ENCODE data around the gene BMP5.

The BMP5 gene

DNA sequence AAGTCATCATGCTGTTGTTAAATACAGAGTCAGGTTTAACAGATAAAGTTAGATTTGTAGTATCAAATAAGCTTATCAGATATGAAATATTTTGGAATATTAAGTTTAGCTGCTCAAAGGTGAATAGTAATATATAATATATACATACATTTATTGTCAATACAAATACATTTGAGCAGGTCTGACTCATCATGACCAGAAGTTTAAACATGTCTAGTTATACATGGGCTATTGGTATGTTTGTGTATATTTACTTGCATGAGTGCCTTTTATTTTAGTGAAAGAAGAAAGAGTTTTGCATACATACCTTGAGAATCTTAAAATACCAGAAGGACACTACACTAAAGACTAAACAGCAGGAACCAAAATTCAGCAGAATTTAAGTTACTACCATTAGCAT lies 76.8 kb downstream of the BMP5 start:
- H3K9me3 ChIP-seq (ENCODE audit: insufficient read depth, low read depth, low read length): no peaks in the 10 kb centered on the region
- no peaks in the 10 kb centered on the region for H3F3A ChIP-seq (ENCODE audit: low read depth)
- no peak overlapping the region for H2AFZ ChIP-seq (ENCODE audit: low read length)
- H3K9ac ChIP-seq (ENCODE audit: low read depth, low read length, poor library complexity, severe bottlenecking): no peak overlapping the region
- no peaks in the 10 kb centered on the region for H3K4me1 ChIP-seq (ENCODE audit: insufficient read depth, low read length, poor library complexity, severe bottlenecking)
- H3K4me2 ChIP-seq (ENCODE audit: low read depth, low read length, poor library complexity, severe bottlenecking): no peak overlapping the region
- H3K27me3 ChIP-seq (ENCODE audit: insufficient read depth, low read length, poor library complexity, severe bottlenecking): no peaks in the 10 kb centered on the region
- no peaks in the 10 kb centered on the region for H4K20me1 ChIP-seq (ENCODE audit: insufficient read depth, low read length, poor library complexity, severe bottlenecking)
- no peaks in the 10 kb centered on the region for H3K9me2 ChIP-seq (replicated peaks; ENCODE audit: low read depth, low read length)
- no peak overlapping the region for H3K4me3 ChIP-seq (ENCODE audit: low read length, poor library complexity, severe bottlenecking)
- TF ChIP-seq, protein P1, sequence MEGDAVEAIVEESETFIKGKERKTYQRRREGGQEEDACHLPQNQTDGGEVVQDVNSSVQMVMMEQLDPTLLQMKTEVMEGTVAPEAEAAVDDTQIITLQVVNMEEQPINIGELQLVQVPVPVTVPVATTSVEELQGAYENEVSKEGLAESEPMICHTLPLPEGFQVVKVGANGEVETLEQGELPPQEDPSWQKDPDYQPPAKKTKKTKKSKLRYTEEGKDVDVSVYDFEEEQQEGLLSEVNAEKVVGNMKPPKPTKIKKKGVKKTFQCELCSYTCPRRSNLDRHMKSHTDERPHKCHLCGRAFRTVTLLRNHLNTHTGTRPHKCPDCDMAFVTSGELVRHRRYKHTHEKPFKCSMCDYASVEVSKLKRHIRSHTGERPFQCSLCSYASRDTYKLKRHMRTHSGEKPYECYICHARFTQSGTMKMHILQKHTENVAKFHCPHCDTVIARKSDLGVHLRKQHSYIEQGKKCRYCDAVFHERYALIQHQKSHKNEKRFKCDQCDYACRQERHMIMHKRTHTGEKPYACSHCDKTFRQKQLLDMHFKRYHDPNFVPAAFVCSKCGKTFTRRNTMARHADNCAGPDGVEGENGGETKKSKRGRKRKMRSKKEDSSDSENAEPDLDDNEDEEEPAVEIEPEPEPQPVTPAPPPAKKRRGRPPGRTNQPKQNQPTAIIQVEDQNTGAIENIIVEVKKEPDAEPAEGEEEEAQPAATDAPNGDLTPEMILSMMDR (conservative IDR thresholded peaks at IDR 0.05; ENCODE audit: low read length): no peak
- no peak for TF ChIP-seq EZH2phosphoT487 (IDR thresholded peaks at IDR 0.05; ENCODE audit: borderline replicate concordance)
- no peaks in the 10 kb centered on the region for H3K36me3 ChIP-seq (ENCODE audit: insufficient read depth, low read length)
- no peaks in the 10 kb centered on the region for H3K79me2 ChIP-seq (ENCODE audit: insufficient read depth, low read length)

DNA sequence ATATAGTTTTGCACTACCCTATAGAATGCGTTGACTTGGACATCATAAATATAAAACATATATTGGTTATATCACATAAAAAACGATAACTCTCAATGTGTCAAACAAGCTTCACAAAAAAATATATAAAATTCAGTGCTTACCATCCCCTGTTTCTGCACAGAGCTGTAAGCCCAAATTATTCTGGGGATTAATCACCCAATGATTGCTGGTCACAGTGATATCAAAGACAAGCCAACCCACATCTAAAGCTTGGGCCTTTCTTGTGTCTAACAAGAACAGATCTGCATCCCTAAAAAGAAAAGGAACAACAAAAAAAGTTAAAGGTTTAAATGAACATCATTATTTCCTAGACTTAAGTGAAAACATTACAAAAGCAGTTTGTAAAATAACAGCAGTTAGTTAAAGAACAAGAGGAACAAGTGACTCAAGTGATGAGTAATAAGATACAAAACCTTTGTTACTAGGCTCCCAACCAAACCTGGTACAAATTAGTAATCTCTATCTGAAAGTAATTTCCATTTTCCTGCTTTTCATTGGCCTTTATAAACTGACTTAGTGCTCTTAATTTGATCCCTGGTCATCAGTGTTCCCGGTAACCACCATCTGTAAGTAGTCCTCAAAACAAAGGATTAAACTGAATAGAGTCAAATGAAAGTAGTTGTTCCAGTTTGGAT lies 81.1 kb downstream of the BMP5 start:
- Histone ChIP-seq H4K20me1 (ENCODE audit: insufficient read depth, low read length, poor library complexity, severe bottlenecking) (no peaks in the 10 kb centered on the region), H3F3A (ENCODE audit: low read depth) (no peaks in the 10 kb centered on the region), H3K79me2 (ENCODE audit: insufficient read depth, low read length) (no peaks in the 10 kb centered on the region), H3K9me2 (replicated peaks; ENCODE audit: low read depth, low read length) (no peaks in the 10 kb centered on the region), H3K9ac (ENCODE audit: low read depth, low read length, poor library complexity, severe bottlenecking) (no peak overlapping the region), H2AFZ (ENCODE audit: low read length) (no peak overlapping the region), H3K4me3 (ENCODE audit: low read length, poor library complexity, severe bottlenecking) (no peak overlapping the region), H3K4me1 (ENCODE audit: insufficient read depth, low read length, poor library complexity, severe bottlenecking) (no peaks in the 10 kb centered on the region), H3K9me3 (ENCODE audit: insufficient read depth, low read depth, low read length) (no peaks in the 10 kb centered on the region), H3K27me3 (ENCODE audit: insufficient read depth, low read length, poor library complexity, severe bottlenecking) (no peaks in the 10 kb centered on the region), H3K36me3 (ENCODE audit: insufficient read depth, low read length) (no peaks in the 10 kb centered on the region), H3K4me2 (ENCODE audit: low read depth, low read length, poor library complexity, severe bottlenecking) (no peak overlapping the region)
- TF ChIP-seq, protein P1 (conservative IDR thresholded peaks at IDR 0.05; ENCODE audit: low read length): no peak
- TF ChIP-seq EZH2phosphoT487 (IDR thresholded peaks at IDR 0.05; ENCODE audit: borderline replicate concordance): no peak

DNA sequence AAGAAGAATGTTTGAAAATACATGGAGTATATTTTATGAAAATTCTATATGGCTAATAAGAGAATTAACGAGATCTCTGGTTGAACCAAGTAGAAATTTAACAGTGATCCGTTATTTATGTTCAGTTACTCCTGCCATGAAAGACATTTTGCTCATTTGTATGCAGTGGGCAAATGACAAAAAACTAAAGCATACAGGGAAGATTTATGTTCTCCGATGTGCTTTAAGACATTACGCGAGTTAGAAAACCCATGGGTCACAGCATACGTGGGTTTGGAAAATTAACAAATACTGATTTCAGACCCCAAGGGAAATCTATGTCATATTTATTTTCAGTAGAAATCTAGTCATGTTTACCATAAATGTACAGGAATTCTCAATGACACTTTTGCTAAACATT lies 90.1 kb downstream of the BMP5 start:
- no peaks in the 10 kb centered on the region for H4K20me1 ChIP-seq (ENCODE audit: insufficient read depth, low read length, poor library complexity, severe bottlenecking)
- no peaks in the 10 kb centered on the region for H3K9me3 ChIP-seq (ENCODE audit: insufficient read depth, low read depth, low read length)
- no peaks in the 10 kb centered on the region for H3K36me3 ChIP-seq (ENCODE audit: insufficient read depth, low read length)
- H3K4me1 ChIP-seq (ENCODE audit: insufficient read depth, low read length, poor library complexity, severe bottlenecking): no peaks in the 10 kb centered on the region
- H3K4me2 ChIP-seq (ENCODE audit: low read depth, low read length, poor library complexity, severe bottlenecking): no peak overlapping the region
- H3F3A ChIP-seq (ENCODE audit: low read depth): no peaks in the 10 kb centered on the region
- H3K9me2 ChIP-seq (replicated peaks; ENCODE audit: low read depth, low read length): no peaks in the 10 kb centered on the region
- H3K79me2 ChIP-seq (ENCODE audit: insufficient read depth, low read length): no peaks in the 10 kb centered on the region
- no peak overlapping the region for H3K9ac ChIP-seq (ENCODE audit: low read depth, low read length, poor library complexity, severe bottlenecking)
- H3K27me3 ChIP-seq (ENCODE audit: insufficient read depth, low read length, poor library complexity, severe bottlenecking): no peaks in the 10 kb centered on the region
- H3K4me3 ChIP-seq (ENCODE audit: low read length, poor library complexity, severe bottlenecking): no peak overlapping the region
- H2AFZ ChIP-seq (ENCODE audit: low read length): no peak overlapping the region
- no peak for TF ChIP-seq EZH2phosphoT487 (IDR thresholded peaks at IDR 0.05; ENCODE audit: borderline replicate concordance)
- TF ChIP-seq, protein P1 (conservative IDR thresholded peaks at IDR 0.05; ENCODE audit: low read length): no peak
